Measurements from ENCODE around the gene FH.

- TF ChIP-seq CTCF (conservative IDR thresholded peaks at IDR 0.05; ENCODE audit: low read depth in 2 of 2) (no peak), EZH2phosphoT487 (IDR thresholded peaks at IDR 0.05; ENCODE audit: unreplicated experiment) (no peak), POLR2AphosphoS5 (IDR thresholded peaks at IDR 0.05; ENCODE audit: low read depth) (no peak), CREB1 (CRISPR knock-in tag; IDR thresholded peaks at IDR 0.05; ENCODE audit: low read depth) (no peak), ETS1 (IDR thresholded peaks at IDR 0.05) (no peak)
Measured at GRCh38 chr1:241560146-241560848, 40.7 kb upstream of the FH start.
